ENCODE results near the gene MMP11. TPM values are rescaled to one million over a fixed set of nuclear protein-coding genes. Genes with fewer than 3 reads are reported as not detected.

The MMP11 gene
- total and polyA plus RNA-seq, 8 donors, result 1.2 to 10.7 (median 9.6) TPM

- ATAC-seq (no peak), DNase-seq (no peak)
- no peak overlapping the region for H3K4me3 ChIP-seq
- H3K36me3 ChIP-seq, result no peaks in the 10 kb centered on the region
- intact Hi-C loops (cut with DNase I), result no loop called here
- peaks cover 0 to 20% of the 10 kb centered on the region in 2 donors for H3K27me3 ChIP-seq
- H3K4me1 ChIP-seq, result peaks cover 4 to 23% of the 10 kb centered on the region in 2 donors
- no peaks in the 10 kb centered on the region for H3K9me3 ChIP-seq
- no peak for TF ChIP-seq CTCF (IDR thresholded peaks at IDR 0.05)
- H3K27ac ChIP-seq, result no peak overlapping the region
Observed at GRCh38 chr22:23775779-23776375, 3.2 kb downstream of the MMP11 start.

- no peak for TF ChIP-seq CTCF (IDR thresholded peaks at IDR 0.05)
- no peak overlapping the region for H3K4me3 ChIP-seq
- H3K27ac ChIP-seq, result no peak overlapping the region
- ATAC-seq (no peak), DNase-seq (no peak)
- peaks cover 0 to 10% of the 10 kb centered on the region in 2 donors for H3K27me3 ChIP-seq
- intact Hi-C loops (cut with DNase I), result no loop called here
- H3K9me3 ChIP-seq, result no peaks in the 10 kb centered on the region
- H3K36me3 ChIP-seq, result no peaks in the 10 kb centered on the region
- H3K4me1 ChIP-seq, result peaks cover 0 to 6% of the 10 kb centered on the region in 2 donors
Observed at GRCh38 chr22:23777776-23778576, 5.3 kb downstream of the MMP11 start.

DNA sequence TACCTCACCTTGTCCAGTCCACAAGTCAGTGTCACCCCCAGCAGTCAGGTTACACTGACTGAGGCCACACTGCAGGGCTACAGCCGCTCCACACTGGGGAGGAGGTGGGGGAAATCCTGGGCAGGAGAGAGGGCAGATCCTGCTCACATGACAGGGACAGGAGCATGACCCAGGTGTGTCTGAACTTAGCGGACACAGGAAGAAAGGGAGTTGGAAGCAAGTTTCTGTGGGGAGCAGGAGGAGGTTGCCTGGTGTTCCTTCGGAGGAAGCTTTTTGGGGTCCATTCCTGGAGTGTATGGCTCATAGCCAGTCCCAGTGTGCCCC lies 5.9 kb downstream of the MMP11 start:
- H3K36me3 ChIP-seq, result no peaks in the 10 kb centered on the region
- H3K27me3 ChIP-seq, result peaks cover 0 to 4% of the 10 kb centered on the region in 2 donors
- DNase-seq (no peak), ATAC-seq (no peak)
- H3K9me3 ChIP-seq, result no peaks in the 10 kb centered on the region
- no peak overlapping the region for H3K27ac ChIP-seq
- no peak for TF ChIP-seq CTCF (IDR thresholded peaks at IDR 0.05)
- no peak overlapping the region for H3K4me3 ChIP-seq
- peaks cover 0 to under 1% of the 10 kb centered on the region in 2 donors for H3K4me1 ChIP-seq
- intact Hi-C loops (cut with DNase I), result no loop called here

GRCh38 chr22:23779083-23779482 lies 6.4 kb downstream of the MMP11 start:
- H3K36me3 ChIP-seq, result no peaks in the 10 kb centered on the region
- no peak for DNase-seq
- no peaks in the 10 kb centered on the region for H3K4me1 ChIP-seq
- TF ChIP-seq CTCF (IDR thresholded peaks at IDR 0.05), result no peak
- no peaks in the 10 kb centered on the region for H3K9me3 ChIP-seq
- H3K27me3 ChIP-seq, result no peaks in the 10 kb centered on the region
- H3K4me3 ChIP-seq, result no peak overlapping the region
- intact Hi-C loops (cut with DNase I), result no loop called here
- H3K27ac ChIP-seq, result no peak overlapping the region
- no peak for ATAC-seq

DNA sequence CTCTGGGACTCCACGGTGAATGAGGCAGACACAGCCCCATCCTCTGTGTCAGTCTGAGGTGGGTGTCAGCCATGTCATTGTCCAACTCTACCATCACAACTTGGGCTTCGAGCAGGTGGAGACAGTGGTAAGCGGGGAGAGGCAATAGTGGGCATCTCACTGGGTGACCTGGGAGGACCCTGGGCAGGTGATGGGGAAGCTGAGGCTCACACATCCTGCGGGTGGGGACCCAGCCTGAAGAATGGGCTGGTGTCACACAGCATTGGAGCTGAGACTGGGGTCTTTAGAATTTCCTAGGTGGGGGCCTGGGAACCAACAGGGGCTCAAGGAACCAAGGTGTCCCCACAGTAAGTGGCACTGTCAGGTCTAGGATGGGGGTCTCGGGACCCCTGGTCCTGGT lies 7.1 kb downstream of the MMP11 start:
- ATAC-seq (no peak), DNase-seq (no peak)
- intact Hi-C loops (cut with DNase I), result loop anchor here in 1 of 2 donors (10.0 kb wide), 1 partner anchor 55 kb away; the partner anchor contains the start of gene DERL3
- H3K9me3 ChIP-seq, result no peaks in the 10 kb centered on the region
- no peak for TF ChIP-seq CTCF (IDR thresholded peaks at IDR 0.05)
- H3K27ac ChIP-seq, result no peak overlapping the region
- H3K4me3 ChIP-seq, result no peak overlapping the region
- no peaks in the 10 kb centered on the region for H3K36me3 ChIP-seq
- H3K4me1 ChIP-seq, result no peaks in the 10 kb centered on the region
- H3K27me3 ChIP-seq, result no peaks in the 10 kb centered on the region

Measured in left lung (tissue), 10 donors.